Stimulated activated CD8-positive, alpha-beta memory T cell treated with anti-CD3 and anti-CD28 coated beads, Interleukin-12 subunit alpha, Interleukin-12 subunit beta, amount 100 ng/mL, for 4 hours (primary cell): Measurements from ENCODE around the gene VASN.

Source experiments
- DNase-seq: peaks from one replicate; pipeline ENCODE4 v3.0.0-alpha.2; 2020; ENCODE audit warnings: low read depth

The VASN gene

DNA sequence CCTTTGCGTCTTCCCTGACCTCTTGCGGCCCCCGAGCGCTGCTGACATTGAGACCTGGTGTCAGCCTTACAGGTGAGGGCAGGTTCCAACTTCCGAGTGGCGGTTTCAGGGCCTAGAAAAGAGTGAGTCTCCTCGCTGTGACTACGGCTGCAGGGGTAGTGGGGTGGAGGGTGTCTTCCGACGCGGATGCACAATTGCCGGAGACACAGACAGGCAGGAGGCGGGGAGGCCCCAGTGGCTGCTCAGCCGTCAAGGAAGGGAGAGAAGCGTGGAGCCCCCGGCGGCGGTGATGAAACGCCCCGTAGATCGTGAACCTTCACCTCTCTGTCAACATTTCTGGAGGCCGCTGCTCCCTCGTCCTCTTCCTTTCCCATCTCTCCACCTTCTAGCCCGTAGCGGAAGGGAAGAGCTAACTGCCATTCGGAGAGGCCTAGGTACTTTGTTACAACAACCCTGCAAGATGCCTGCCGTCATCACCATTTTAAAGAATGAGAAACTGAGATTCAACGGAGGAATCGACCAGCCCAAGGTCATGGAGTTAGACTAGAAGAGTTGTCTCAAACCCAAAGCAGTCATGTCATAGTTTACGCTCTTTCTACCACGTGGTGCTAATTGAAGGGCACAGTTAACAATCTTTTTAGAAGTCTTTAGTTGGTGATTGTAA, 54.5 kb downstream of the VASN start:
- DNase-seq, result no peak

DNA sequence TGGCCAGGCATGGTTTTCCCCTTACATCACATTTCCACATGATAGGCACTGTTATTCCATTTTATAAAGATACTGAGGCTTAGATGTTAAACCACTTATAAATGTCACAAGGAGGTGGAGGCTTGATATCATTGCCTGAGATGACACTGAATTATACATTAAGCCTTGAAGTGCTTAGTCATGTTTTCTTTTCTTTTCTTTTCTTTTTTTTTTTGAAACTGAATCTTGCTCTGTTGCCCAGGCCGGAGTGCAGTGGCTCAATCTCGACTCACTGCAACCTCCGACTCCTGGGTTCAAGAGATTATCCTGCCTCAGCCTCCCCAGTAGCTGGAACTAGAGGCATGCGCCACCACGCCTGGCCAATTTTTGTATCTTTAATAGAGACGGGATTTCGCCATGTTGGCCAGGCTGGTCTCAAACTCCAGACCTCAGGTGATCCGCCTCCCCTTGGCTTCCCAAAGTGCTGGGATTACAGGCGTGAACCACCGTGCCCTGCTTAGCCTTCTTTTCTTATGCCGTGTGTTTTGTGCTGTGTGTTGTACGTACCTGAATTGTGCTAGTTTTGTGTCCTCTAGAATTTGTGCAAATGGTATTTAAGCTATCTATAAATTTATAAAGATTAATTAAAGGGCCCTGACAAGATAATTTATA, 55.2 kb downstream of the VASN start:
- no peak for DNase-seq

GRCh38 chr16:4428500-4428899, 56.9 kb downstream of the VASN start:
- no peak for DNase-seq

DNA sequence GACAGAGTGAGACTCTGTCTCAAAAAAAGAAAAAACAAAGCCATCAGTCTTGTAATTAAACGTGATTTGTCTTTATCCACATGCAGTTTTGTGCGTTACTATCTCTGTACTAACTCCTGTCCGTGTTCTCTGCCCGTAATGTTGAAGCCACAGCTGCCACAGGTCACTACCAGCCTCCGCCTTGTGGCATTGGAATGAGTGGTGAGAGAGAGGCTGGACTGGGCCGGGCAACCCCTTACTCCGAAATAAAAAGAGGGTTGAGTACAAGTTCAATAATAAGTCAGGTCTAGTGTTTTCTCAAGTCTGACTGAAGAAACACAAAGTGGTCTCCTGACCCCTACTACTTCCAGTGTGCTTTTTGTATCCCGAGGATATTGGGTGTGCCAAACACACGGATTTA, 59.4 kb downstream of the VASN start:
- no peak for DNase-seq
